Measurements from ENCODE around the gene BRSK1.
"Not testable (repeated sequence)": the region's sequence is repeated elsewhere in the genome, so short reads cannot be mapped to it uniquely, and the experiment has no call there.

Gene BRSK1

DNA sequence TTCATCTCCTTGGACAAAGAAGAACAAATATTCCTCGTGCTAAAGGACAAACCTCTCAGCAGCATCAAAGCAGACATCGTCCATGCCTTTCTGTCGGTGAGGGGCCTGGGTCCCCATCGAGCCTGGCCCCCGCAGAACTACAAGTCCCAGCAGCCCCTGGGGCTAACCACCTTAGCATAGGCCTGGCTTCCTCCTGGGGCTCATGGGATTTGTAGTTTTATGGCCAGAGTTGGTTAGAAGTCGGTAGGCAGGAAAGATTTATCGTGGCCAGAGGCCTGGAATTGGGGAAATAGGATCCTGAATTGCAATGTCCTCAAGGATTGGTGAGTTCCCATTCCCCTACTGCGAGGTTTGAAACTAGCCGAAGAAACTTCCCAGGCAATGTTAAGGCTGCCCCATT lies 21.7 kb downstream of the BRSK1 start:
- peak; percentile 45 for DNase-seq

DNA sequence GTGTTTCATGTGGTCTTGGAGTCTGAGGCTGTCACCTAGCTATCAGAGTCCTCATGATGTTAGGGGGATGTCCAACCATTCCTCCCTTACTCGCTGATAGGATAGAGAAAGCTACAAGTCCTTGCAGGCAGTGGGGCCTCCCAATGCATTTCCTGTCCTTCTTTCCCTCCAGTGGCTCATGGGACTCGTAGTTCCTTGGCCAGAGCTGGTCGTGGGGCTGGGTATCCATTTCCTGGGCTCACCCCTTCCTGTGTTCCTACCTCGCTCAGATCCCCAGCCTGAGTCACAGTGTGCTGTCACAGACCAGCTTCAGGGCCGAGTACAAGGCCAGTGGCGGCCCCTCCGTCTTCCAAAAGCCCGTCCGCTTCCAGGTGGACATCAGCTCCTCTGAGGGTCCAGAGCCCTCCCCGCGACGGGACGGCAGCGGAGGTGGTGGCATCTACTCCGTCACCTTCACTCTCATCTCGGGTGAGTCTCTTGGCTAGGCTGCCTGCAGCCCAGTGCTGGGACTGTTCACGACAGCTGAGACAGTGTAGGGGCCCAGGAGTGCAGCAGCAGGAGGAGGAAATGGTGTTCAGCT lies 22.3 kb downstream of the BRSK1 start:
- DNase-seq = no peak

DNA sequence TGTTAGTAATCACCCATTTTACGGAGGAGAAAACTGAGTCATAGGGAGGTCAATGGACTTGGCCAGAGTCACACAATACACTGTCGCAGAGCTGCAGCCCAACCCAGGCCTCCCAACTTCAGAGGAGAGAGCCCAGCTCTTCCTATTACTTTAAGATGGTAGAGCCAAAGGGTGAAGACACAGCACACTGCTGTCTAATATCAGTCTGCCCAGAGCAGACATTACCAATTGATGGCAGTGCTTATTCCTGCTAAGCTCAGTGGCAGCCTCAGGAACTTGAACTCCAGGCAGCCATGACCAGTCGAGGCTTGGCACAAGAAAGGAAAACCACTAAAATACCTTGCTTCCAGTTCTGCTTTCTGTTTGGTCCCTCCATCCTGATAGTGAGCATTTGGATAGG lies 22.9 kb downstream of the BRSK1 start:
- DNase-seq = no peak

DNA sequence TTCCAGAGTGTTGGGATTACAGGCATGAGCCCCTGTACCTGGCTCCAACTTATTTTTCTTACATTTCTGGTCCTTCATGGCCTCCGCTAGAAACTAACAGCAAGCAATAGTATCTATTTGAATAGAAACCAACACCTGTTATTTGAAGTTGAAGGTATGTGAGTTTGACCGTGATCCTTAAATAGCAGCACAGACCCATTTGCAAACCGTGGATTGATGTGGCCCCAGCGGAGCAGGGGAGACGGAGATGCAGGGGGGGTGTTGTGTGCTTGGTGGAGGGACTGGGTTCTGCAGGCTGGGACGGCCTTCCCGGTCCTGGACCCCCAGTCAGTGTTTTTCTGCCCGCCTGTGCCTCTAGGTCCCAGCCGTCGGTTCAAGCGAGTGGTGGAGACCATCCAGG lies 24.5 kb downstream of the BRSK1 start:
- DNase-seq = no peak

DNA sequence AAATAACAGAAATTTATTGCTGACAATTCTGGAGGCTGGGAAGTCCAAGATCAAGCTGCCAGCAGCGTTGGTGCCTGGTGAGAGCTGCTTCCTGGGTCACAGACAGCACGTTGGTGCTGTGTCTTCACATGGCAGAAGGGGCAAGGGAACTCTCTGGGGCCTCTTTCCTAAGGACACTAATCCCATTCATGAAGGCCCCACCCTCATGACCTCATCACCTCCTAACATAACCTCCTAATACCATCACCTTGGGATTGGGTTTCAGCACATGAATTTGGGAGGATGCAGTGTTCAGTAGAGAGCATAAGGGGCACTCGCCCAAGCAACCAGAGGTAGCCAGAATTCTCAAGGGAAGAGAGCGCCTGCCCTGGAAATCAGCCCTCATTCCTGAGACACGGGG lies 25.7 kb downstream of the BRSK1 start:
- no peak for DNase-seq

DNA sequence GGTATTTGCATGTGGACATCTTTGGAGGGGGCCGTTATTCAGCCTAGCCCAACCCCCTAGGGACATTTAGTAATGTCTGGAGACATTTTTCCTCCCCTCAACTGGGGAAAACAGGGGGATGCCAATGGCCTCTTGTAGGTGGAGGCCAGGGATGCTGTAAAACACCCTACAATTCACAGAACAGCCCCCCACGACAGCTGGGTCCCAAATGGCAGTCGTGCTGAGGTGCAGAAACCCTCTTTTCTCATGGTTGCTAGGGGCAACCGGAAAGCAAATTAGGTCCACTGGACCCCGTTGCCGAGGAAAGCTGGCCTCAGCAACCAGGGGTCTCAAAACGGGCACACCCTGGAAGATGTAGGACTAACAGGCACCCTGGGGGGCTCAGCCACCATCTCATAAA lies 26.7 kb downstream of the BRSK1 start:
- DNase-seq = no peak

DNA sequence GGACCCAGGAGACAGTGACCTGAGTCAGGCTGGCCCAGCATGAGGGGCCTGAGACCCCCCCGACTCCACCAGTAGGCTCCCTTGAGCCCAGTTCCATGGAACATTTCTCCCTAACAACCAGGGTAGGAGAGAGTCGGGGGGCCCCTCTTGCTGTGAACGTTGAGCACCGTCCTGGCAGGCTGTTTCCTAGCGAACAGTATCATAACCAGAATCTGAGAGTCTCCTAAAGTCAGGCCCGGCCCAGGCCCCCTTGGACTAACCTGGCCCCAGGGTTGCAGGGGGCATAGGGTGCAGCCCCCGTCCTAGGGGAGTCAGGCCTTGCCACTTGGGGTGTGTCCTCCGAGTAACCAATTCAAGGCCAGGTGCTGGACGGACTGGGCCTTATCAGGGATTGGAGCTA lies 27.6 kb downstream of the BRSK1 start:
- DNase-seq = no peak

DNA sequence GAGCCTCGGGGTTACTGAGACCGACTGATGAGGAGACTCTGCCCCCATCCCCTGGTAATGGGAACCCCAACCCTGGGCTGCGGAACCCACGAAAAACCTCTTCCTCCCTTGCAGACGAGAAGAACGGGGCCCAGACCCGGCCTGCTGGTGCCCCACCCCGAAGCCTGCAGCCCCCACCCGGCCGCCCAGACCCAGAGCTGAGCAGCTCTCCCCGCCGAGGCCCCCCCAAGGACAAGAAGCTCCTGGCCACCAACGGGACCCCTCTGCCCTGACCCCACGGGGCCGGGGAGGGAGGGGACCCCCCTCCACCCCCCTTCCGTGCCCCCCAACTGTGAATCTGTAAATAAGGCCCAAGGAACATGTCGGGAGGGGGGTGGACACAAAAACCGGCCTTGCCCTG lies 28.0 kb downstream of the BRSK1 start:
- DNase-seq = no peak

DNA sequence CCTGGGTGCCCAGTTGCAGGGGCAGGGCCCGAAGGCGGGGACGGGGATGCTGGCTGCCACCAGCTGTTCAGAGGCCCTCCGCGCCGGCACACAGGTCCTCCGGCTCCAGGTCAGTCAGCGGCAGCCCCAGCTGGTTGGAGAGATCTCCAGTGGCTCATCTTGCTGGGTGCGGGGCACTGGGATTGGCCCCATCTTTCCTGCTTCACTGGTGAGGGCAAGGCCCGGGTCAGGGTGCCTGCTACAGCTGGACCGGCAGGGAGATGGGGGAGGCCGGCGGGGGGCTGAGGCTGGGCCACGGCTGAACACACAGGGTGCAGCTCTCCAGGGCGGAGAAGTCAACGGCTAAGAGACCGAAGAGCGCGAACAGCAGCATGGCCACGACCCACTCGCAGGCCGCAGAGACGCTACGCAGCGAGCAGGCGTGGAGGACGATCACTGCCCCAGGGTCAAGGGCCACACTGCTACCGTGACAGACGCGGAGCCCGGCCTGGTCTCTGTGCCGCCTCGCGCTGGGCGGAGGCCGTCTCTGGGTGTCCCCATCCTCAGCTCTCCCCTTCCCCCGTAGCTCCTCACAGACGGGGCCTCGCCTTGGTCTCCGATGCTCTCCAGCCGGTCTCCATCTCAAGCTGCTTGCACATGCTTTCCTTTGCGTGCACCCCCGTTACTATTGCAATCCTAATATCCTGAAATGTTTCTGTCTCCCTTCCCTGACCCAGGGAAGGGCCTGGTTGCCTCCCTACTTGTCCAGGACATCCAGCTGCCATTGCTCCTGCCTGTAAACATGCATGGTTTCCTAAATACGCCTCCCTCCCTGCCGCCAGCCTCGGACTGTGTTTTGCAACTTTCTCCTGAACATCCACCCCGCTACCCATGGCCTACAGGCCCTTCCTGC lies 29.1 kb downstream of the BRSK1 start:
- DNase-seq = no peak

DNA sequence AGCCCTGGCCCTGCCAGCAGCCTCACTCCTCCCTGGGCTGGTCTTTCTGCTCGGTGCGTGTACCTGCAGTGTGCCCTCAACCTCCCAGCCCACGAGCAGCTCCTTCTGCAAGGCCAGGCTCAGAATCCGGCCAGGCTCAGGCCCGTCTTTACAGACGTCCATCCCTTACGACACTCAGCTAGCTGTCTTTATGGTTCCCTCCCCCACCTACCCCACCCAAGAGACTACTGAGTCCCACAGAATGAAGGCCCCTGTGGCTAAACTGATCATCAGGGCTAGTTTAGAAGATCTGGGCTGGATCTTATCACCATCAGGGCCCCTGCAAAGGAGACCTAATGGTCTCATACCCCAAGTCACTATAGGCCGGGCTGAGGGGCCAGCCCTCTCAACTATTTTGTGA lies 30.6 kb downstream of the BRSK1 start:
- no peak for DNase-seq

DNA sequence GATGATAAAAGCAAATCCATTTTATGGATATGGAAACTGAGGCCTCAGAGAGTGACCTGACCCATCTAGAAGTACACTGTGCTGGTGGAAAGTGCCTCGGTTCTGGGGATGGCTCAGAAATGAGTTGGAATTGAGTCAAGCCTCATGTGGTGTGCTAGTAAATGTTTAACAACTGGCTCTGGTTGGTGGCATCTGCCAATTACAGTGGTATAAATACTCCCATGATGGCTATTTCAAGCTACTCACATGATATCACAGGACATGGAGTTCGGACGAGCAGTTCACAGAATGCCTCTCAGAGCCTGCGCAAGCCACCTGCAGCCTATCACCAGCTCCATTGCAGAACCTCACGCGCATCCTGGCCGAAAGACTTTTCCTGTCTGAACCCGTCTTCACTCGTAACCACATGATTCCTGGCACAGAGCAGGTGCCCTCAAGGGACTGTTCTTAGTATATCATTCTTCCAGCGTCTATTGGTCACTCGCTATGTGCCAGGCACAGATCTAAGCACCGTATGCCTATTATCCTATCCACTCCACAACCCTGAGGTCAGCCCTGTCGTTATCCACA lies 32.2 kb downstream of the BRSK1 start:
- no peak for DNase-seq

DNA sequence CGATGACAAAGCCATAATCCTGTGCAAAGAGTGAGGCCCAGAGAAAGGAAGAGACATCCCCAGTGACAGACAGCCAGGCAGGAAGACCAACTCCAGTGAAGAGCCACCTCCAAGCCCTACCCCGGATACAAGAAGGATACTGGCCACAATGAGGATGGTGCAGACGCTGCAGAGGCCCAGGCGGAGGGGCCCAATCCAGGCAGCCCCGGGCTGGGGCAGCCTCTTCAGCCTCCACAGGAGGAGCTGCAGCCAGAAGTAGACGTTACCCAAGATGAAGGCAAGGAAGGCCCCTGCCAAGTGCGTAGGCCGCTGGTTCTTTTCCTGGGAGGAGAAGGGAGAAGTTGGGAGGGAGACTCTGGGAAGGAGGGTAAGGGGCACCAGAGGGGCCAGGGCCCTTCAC lies 32.8 kb downstream of the BRSK1 start:
- no peak for DNase-seq

DNA sequence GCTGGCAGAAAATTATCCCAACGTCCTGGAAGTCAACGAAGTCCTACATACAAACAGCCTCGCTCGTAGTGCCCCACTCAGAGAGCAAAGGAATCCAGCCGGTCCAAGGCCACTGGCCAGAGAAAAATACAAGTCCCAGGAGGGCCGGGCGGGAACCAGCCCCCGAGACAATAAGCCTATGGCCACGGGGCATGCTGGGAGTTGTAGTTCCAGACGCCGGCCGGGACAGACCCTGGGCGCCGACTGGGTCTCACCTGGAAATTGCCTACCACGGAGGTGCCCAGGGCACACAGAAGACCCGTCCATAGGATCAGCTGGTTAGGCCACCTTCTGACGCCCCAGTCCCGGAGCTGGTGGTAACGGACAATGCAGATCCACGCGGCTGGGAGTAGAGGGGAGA lies 36.0 kb downstream of the BRSK1 start:
- DNase-seq = no peak

DNA sequence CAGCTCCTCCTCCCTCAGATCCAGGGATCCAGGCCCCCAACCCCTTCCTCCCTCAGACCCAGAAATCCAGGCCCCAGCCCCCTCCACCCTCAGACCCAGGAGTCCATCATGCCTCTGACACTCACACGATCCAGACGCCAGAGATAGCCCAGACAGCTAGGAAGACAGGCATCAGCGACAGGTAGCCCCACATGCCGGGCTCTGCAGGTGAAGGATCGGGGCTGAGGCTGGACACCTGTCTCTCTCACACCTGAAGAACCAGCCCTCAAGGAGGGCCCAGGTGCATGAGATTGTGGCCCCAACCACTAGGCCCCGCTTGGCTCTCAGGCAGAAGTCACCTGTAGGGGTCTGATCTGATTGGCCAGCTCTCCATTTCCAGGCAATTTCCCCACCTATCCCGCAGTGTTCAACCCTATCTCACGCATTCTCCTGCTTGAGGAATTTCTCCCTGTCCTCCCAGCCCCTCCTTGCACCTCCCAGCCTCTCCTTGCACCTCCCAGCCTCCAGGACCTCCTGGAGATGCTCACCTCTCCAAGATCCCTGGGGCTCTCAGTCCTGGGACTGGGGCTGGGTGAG lies 37.1 kb downstream of the BRSK1 start:
- DNase-seq = no peak

DNA sequence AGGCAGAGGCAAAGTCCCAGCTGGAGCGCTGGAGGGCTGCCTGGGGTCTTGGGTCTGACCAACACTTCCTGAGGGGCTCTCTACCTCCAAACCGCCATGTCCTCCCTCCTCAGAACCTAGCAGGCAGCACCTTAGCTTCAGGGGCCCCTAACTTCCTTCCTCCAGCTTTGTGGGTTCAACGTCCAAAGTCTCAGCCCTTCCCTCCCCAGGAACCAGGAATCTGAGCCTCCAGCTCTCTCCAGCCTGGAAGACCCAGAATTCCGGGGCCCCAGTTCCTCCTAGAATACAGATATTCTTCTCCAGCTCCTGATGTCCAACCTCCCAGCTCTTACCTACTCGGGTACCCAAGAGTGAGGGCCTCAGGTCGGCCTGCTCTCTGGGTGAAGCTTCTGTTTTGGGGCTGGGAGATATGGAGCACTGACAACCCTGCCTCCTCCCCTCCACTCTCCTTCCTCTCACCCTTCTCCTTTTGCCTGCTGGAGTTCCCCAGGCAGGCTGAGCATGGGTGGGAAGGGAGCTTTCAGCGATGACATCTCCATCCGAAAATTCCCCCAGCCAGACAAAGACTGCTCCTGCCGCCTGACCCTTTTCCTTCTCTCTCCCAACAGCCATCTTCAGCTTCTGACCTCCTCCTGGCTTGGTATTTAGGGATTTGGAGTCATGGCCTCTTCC lies 37.8 kb downstream of the BRSK1 start:
- DNase-seq = no peak

DNA sequence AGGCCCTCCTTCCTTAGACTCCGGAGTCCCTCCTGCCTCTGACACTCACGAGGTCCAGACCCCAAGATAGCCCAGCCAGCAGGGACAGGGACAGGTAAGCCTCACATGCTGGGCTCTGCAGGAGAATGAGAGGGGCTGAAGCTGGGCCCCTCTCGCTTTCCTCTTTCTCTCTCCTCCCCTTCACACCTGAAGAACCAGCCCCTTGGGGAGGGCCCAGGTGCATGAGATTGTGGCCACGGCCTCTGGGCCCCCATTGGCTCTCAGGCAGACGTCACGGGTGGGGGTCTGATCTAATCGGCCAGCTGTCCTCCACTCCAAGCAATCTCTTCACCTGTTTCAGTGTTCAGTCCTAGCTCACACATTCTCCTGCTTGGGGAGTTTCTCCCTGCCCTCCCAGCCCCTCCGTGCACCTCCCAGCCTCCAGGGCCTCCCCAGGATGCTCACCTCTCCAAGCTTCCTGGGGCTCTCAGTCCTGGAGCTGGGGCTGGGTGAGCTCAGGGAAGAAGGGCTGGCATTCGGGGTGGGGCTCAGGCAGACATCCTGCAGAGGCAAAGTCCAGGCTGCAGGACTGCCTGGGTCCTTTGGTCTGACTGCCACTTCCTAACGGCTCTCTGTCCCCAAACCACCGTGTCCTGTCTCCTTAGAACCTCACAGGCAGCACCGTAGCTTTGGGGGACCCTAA lies 38.5 kb downstream of the BRSK1 start:
- DNase-seq = no peak

DNA sequence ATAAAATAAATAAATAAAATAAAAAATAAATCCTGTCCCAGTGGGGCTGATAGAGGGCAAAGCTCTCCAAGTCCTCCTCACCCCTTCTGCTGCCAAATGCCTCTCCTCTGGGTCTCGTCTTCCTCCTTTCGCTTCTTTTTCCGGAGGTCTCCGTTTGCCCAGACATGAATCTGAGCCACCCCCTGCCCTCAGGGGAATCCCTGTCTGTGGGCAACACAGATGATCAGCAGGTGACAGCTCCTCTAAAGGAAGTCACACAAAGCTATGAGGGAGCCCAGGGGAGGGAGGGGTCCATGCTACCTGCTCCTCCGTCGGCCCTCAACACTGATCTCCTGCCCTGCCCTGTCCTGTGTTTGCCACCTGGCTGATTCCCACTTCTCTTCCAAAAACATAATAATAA lies 40.9 kb downstream of the BRSK1 start:
- DNase-seq = no peak

DNA sequence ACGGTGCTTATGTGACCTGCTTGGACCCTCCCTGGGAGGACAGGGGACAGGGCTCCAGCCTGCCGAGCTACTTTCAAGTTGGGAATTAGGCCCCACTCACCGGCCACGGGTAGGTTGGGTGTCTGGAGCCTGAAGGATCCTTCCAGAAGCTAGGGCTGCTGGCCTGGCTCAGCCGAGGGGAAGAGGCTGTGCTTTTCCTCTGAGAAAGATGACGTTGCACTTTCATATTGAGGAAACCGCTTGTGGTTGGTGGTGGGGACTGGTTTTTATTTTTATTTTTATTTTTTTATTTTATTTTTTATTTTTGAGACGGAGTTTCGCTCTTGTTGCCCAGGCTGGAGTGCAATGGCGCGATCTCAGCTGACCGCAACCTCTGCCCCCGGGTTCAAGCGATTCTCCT lies 41.4 kb downstream of the BRSK1 start, which contains the start of gene TMEM150B:
Gene TMEM150B (minus strand): TSS at position 170 of the 400 bp plus-strand sequence. CDS start 4,305 bp downstream, outside the sequence.
- DNase-seq = no peak

DNA sequence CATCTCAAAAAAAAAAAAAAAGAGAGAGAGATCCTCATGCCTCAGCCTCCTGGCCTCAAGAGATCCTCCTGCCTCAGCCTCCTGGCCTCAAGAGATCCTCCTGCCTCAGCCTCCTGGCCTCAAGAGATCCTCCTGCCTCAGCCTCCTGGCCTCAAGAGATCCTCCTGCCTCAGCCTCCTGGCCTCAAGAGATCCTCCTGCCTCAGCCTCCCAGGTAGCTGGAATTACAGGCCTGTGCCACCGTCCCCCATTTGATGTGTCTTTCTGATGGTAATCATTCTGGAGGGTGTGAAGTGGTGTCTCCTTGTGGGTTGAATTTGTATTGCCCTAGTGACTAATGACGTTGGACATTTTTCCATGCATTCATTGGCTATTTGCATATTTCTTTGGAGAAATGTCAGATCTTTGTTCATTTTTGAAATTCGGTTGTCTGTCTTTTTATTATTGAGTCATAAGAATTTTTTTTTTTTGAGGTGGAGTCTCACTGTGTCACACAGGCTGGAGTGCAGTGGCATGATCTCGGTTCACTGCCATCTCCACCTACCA lies 45.0 kb downstream of the BRSK1 start:
- DNase-seq = not testable (repeated sequence)

DNA sequence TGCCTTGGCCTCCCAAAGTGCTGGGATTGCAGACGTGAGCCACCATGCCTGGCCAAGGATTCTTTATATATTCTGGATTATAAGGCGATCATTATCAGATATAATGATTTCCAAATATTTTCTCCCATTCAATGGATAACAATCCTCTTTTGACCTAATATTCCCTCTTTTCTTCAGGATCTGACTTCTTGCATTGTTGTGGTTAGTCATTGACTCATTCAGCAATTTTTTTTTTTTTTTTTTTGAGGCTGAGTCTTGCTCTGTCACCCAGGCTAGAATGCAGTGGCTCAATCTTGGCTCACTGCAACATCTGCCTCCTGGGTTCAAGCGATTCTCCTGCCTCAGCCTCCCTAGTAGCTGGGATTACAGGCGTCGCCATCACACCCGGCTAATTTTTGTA lies 46.0 kb downstream of the BRSK1 start:
- not testable (repeated sequence) for DNase-seq

DNA sequence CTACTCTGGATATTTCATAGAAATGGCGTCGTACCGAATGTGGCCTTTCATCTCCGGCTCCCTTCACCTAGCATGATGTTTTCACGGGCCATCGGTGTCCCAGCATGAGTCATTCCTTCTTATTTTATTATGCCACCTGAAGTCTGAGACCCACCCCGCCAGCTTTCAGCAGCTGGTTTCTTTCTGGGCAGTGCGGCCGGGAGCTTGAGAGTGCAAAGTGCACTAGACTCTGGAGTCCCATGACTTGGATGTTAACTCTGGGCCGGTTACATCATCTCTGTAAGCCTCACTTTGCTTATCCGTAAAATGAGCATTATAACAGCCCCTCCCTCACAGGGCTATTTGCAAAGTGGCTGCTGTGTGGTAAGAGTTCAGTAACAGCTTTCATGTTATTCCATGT lies 50.1 kb downstream of the BRSK1 start:
- no peak for DNase-seq

DNA sequence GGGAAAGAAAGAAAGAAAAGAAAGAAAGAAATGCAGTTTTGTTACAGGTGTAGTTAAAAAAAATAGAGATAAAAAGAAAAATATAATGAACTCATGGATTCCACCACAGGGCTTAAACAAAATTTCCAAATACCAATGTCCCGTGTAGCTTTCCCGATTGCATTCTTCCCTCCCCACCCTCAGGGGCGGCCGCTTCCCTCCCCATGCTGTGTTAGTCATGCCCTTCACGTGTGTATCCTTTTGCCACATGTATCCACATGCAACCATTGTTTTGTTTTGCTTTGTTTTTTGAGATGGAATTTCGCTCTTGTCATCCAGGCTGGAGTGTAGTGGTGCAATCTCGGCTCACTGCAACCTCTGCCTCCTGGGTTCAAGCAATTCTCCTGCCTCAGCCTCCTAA lies 52.3 kb downstream of the BRSK1 start:
- DNase-seq = no peak

Data from stimulated activated CD4-positive, alpha-beta T cell treated with anti-CD3 and anti-CD28 coated beads, Interleukin-1b, Interleukin-23, amount 100 ng/mL, for 48 hours (primary cell).